MM.1S (cell line): ENCODE data around the gene SPACA9.
A peak's percentile ranks its signal among the peaks of the same experiment; 100 is the strongest.

ENCODE experiments used
- DNase-seq: peaks from one replicate; pipeline ENCODE4 v3.0.0-alpha.2; 2015
- H2AFZ ChIP-seq: fragments of 300-600 bp; sonication (generic); 2 replicates; pipeline ENCODE4 v1.6.0; 2016; ENCODE audit warnings: antibody characterized with exemption, low read length
- H3F3A ChIP-seq: fragments of 300-600 bp; sonication (generic); 2 replicates; pipeline ENCODE4 v1.6.1; 2016; ENCODE audit warnings: mild to moderate bottlenecking, antibody characterized with exemption, low read length, moderate library complexity, mixed read lengths; ENCODE audit not compliant: insufficient read depth
- H3K27ac ChIP-seq: fragments of 300-600 bp; sonication (generic); 2 replicates; pipeline ENCODE4 v1.5.1; 2016; ENCODE audit warnings: mild to moderate bottlenecking, low read length
- H3K27me3 ChIP-seq: fragments of 300-600 bp; sonication (generic); replicated peaks from 2 replicates; pipeline ENCODE4 v1.6.0; 2016; ENCODE audit warnings: low read length; ENCODE audit not compliant: insufficient read depth
- H3K36me3 ChIP-seq: fragments of 300-600 bp; sonication (generic); replicated peaks from 2 replicates; pipeline ENCODE4 v1.6.1; 2016; ENCODE audit warnings: mild to moderate bottlenecking, low read length, mixed read lengths; ENCODE audit not compliant: insufficient read depth
- H3K4me1 ChIP-seq: fragments of 300-600 bp; sonication (generic); 2 replicates; pipeline ENCODE4 v1.6.1; 2016; ENCODE audit warnings: low read length, mixed read lengths
- H3K4me2 ChIP-seq: fragments of 300-600 bp; sonication (generic); 2 replicates; pipeline ENCODE4 v1.6.0; 2016; ENCODE audit warnings: low read depth, low read length
- H3K4me3 ChIP-seq: fragments of 300-600 bp; sonication (generic); 2 replicates; pipeline ENCODE4 v1.5.1; 2016; ENCODE audit warnings: low read length, mixed read lengths
- H3K79me2 ChIP-seq: fragments of 300-600 bp; sonication (generic); 2 replicates; pipeline ENCODE4 v1.6.1; 2016; ENCODE audit warnings: mixed run types, low read length, mixed read lengths
- H3K9ac ChIP-seq: fragments of 300-600 bp; sonication (generic); 2 replicates; pipeline ENCODE4 v1.6.1; 2016; ENCODE audit warnings: low read length, mixed read lengths
- H3K9me2 ChIP-seq: fragments of 300-600 bp; sonication (generic); replicated peaks from 2 replicates; pipeline ENCODE4 v1.6.1; 2016; ENCODE audit warnings: mild to moderate bottlenecking, low read length, mixed read lengths; ENCODE audit not compliant: insufficient read depth
- H3K9me3 ChIP-seq: fragments of 300-600 bp; sonication (generic); replicated peaks from 2 replicates; pipeline ENCODE4 v1.6.1; 2016; ENCODE audit warnings: mild to moderate bottlenecking, low read length, mixed read lengths; ENCODE audit not compliant: insufficient read depth
- H4K20me1 ChIP-seq: fragments of 300-600 bp; sonication (generic); 2 replicates; pipeline ENCODE4 v1.6.1; 2016; ENCODE audit warnings: mild to moderate bottlenecking, low read length, moderate library complexity, mixed read lengths; ENCODE audit not compliant: insufficient read depth
- CTCF ChIP-seq: fragments of 300-600 bp; sonication (generic); IDR thresholded peaks from 2 replicates; pipeline ENCODE4 v1.5.1; 2016; ENCODE audit warnings: antibody characterized with exemption, low read length, mixed read lengths
- EZH2 ChIP-seq: fragments of 300-600 bp; sonication (generic); optimal IDR thresholded peaks from 2 replicates; pipeline ENCODE3; 2017; ENCODE audit warnings: low read depth, mild to moderate bottlenecking, antibody characterized with exemption, low read length, mixed read lengths
- EZH2phosphoT487 ChIP-seq: fragments of 300-600 bp; sonication (generic); IDR thresholded peaks from 2 replicates; pipeline ENCODE4 v1.6.1; 2018; ENCODE audit warnings: antibody characterized with exemption, low read length

The SPACA9 gene

GRCh38 chr9:132898051-132898450 is 19.4 kb downstream of the SPACA9 start:
- Histone ChIP-seq H3K36me3 (no peaks in the 10 kb centered on the region; the same call in 1 of the 2 replicates), H3K27ac (no peak overlapping the region), H4K20me1 (no peaks in the 10 kb centered on the region), H3K4me3 (no peak overlapping the region), H2AFZ (no peak overlapping the region), H3K4me1 (no peaks in the 10 kb centered on the region), H3K9ac (no peak overlapping the region), H3K9me2 (no peaks in the 10 kb centered on the region), H3K27me3 (no peaks in the 10 kb centered on the region), H3F3A (no peaks in the 10 kb centered on the region), H3K79me2 (no peaks in the 10 kb centered on the region), H3K9me3 (no peaks in the 10 kb centered on the region), H3K4me2 (no peak overlapping the region)
- TF ChIP-seq EZH2 (no peak), EZH2phosphoT487 (no peak), CTCF (no peak)
- no peak for DNase-seq

GRCh38 chr9:132901858-132902831 is 23.4 kb downstream of the SPACA9 start:
- no peaks in the 10 kb centered on the region for H3K4me1 ChIP-seq
- peak; percentile 79 for DNase-seq
- H3K27ac ChIP-seq: no peak overlapping the region

More at GRCh38 chr9:132901858-132902831, 23.4 kb downstream of the SPACA9 start:
- no peak overlapping the region for H3K9ac ChIP-seq
- H2AFZ ChIP-seq: no peak overlapping the region
- H4K20me1 ChIP-seq: no peaks in the 10 kb centered on the region
- H3K4me3 ChIP-seq: no peak overlapping the region
- no peak overlapping the region for H3K4me2 ChIP-seq
- H3K79me2 ChIP-seq: no peaks in the 10 kb centered on the region
- no peaks in the 10 kb centered on the region for H3K9me3 ChIP-seq
- TF ChIP-seq CTCF: peak; percentile 93
- no peak for TF ChIP-seq EZH2phosphoT487
- TF ChIP-seq EZH2: no peak
- no peaks in the 10 kb centered on the region for H3K9me2 ChIP-seq
- H3K27me3 ChIP-seq: no peaks in the 10 kb centered on the region
- no peaks in the 10 kb centered on the region for H3K36me3 ChIP-seq
- H3F3A ChIP-seq: no peaks in the 10 kb centered on the region; the same call in 1 of the 2 replicates
